Mucosa of descending colon (tissue), 3 donors: Measurements from ENCODE around the gene DGLUCY. TPM values are rescaled to one million over a fixed set of nuclear protein-coding genes. Genes with fewer than 3 reads are reported as not detected.

ENCODE experiments used
- ATAC-seq: fragments of 200-7000 bp; cut with Tn5 transposase; one replicate; pipeline ENCODE4 v1.9.1; 2020; ENCODE audit warnings: mild to moderate bottlenecking, moderate library complexity
- DNase-seq, 3 donors: peaks; one replicate each; pipeline ENCODE4 v3.0.0-alpha.2; 2020
- H3K36me3 ChIP-seq: fragments of 200-600 bp; one replicate; pipeline ENCODE4 v1.8.0; 2021; ENCODE audit warnings: low read depth, mild to moderate bottlenecking
- H3K4me1 ChIP-seq: fragments of 200-600 bp; one replicate; pipeline ENCODE4 v1.8.0; 2021; ENCODE audit warnings: low read depth, mild to moderate bottlenecking
- H3K4me3 ChIP-seq: fragments of 200-600 bp; one replicate; pipeline ENCODE4 v1.8.0; 2021; ENCODE audit warnings: mild to moderate bottlenecking
- H3K9me3 ChIP-seq: fragments of 200-600 bp; one replicate; pipeline ENCODE4 v1.8.0; 2021; ENCODE audit warnings: mild to moderate bottlenecking
- intact Hi-C, 2 donors: fragments of 100-400 bp; cut with DNase I in 1 of 2; cut with micrococcal nuclease in 1 of 2; formaldehyde crosslinking; loops; one replicate each; pipeline versions ENCODE4 v1.11.0 to v1.11.1; 2022; cut with DNase I, micrococcal nuclease
- total RNA-seq, 3 donors: library from RNA; stranded (reverse); fragmentation: NEBNext Ultra II Directional in 2 of 3; extraction: Animal tissue kit (Norgen Biotek cat#: 25700) in 2 of 3; gene quantifications; one replicate each; pipeline versions ENCODE4 v1.2.1 to v1.2.4, GENCODE V29; 2021 to 2023
- TF ChIP-seq, protein P1 (sequence below): fragments of 200-600 bp; IDR thresholded peaks from one replicate; pipeline ENCODE4 v1.8.0; 2022; ENCODE audit warnings: antibody characterized with exemption, mild to moderate bottlenecking
- donor health status: DM: no; HTN: no; CAD: no; lungs with moderate emphysema.
- donor health status: DM: no; HTN: no; CAD: no.
- donor health status: DM: no; HTN: yes; CAD: no.

The DGLUCY gene
- total RNA-seq, 3 donors from 2014 or later = 94.0 to 149 (median 114) TPM

GRCh38 chr14:91230397-91231035 lies 116.6 kb downstream of the DGLUCY start:
- no peak for ATAC-seq
- H3K4me1 ChIP-seq = no peaks in the 10 kb centered on the region

DNA sequence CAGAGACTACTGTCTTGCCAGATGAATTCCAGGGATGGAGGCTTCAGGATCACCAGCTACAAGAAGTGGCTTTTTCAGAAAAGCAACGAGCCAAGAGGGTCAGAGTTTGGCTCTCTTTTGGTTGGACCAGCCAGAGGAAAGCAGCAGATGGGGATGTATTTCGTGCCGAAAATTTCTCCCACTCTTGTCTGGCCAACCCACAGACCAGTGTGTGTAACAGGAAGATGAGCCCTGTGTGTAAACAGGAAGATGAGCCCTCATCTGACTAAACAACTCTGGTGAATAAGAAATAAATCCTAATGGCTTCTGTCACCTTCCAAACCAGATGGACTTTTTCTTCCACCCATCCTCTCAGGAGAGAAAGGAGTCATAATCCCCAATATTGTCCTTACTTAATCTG lies 117.6 kb downstream of the DGLUCY start:
- Histone ChIP-seq H3K36me3 (no peaks in the 10 kb centered on the region), H3K4me3 (no peak overlapping the region), H3K9me3 (no peaks in the 10 kb centered on the region), H3K4me1 (no peaks in the 10 kb centered on the region)
- ATAC-seq = peak; percentile 42
- TF ChIP-seq, protein P1, sequence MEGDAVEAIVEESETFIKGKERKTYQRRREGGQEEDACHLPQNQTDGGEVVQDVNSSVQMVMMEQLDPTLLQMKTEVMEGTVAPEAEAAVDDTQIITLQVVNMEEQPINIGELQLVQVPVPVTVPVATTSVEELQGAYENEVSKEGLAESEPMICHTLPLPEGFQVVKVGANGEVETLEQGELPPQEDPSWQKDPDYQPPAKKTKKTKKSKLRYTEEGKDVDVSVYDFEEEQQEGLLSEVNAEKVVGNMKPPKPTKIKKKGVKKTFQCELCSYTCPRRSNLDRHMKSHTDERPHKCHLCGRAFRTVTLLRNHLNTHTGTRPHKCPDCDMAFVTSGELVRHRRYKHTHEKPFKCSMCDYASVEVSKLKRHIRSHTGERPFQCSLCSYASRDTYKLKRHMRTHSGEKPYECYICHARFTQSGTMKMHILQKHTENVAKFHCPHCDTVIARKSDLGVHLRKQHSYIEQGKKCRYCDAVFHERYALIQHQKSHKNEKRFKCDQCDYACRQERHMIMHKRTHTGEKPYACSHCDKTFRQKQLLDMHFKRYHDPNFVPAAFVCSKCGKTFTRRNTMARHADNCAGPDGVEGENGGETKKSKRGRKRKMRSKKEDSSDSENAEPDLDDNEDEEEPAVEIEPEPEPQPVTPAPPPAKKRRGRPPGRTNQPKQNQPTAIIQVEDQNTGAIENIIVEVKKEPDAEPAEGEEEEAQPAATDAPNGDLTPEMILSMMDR = no peak
- intact Hi-C loops = no loop called here
- no peak for DNase-seq

More at GRCh38 chr14:91230397-91231035, 116.6 kb downstream of the DGLUCY start:
- no peak for DNase-seq
- TF ChIP-seq, protein P1 = no peak
- H3K36me3 ChIP-seq = no peaks in the 10 kb centered on the region
- H3K9me3 ChIP-seq = no peaks in the 10 kb centered on the region
- no peak overlapping the region for H3K4me3 ChIP-seq
- intact Hi-C loops = no loop called here

DNA sequence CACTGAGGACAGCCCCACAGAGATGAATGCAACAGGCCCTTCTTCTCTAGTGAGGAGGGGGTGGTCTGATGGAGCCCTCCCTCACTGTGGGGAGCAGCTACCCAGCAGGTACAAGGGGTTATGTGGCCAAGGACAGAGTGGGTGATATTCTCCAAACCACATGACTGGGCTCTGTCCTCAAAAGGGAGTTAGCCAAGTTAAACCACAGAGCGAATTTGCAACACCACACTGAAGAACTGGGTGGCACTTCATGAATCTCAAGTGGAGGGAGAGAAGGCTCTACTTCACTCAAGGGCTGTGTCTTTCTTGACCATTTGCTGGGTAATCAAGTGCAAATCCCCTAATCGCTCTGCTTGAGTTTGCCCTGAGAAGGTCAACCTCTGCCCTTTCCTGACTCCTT lies 118.2 kb downstream of the DGLUCY start:
- Histone ChIP-seq H3K36me3 (no peaks in the 10 kb centered on the region), H3K4me3 (no peak overlapping the region), H3K9me3 (no peaks in the 10 kb centered on the region), H3K4me1 (no peaks in the 10 kb centered on the region)
- TF ChIP-seq, protein P1 = no peak
- intact Hi-C loops = no loop called here
- peak in 1 of 3 donors; percentile 25 for DNase-seq
- peak; percentile 1 for ATAC-seq

DNA sequence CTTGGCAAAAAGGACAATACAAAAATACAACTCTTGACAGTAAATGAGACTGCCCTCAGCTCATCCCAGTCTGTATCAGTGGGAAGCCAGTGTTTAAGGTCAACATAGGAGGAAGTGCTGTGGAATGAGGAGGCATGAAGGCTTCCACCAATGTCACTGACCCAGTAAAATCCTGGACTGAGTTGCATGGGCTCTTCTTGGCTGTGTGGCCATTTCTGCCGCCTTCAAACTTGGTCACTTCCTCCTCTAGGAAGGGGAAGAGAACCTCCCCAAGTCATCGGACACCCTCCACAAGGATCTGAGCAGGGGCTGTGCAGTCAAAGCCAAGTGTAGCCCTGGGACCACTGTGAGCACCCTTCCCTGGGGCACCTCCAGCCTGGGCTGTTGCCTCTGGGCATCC lies 118.7 kb downstream of the DGLUCY start:
- Histone ChIP-seq H3K36me3 (no peaks in the 10 kb centered on the region), H3K9me3 (no peaks in the 10 kb centered on the region), H3K4me3 (no peak overlapping the region), H3K4me1 (no peaks in the 10 kb centered on the region)
- TF ChIP-seq, protein P1 = no peak
- intact Hi-C loops = no loop called here
- ATAC-seq = no peak
- DNase-seq = no peak

- Histone ChIP-seq H3K36me3 (no peaks in the 10 kb centered on the region), H3K9me3 (no peaks in the 10 kb centered on the region), H3K4me3 (no peak overlapping the region), H3K4me1 (no peaks in the 10 kb centered on the region)
- intact Hi-C loops = no loop called here
- ATAC-seq (no peak), DNase-seq (no peak)
- TF ChIP-seq, protein P1 = no peak
Measured at GRCh38 chr14:91233936-91234790, 120.3 kb downstream of the DGLUCY start.
